Head of caudate nucleus (tissue), 42 donors: ENCODE data around the gene ABCB1.

Experiments
- DNase-seq, 42 donors: peaks; one replicate each; pipeline versions ENCODE4 v3.0.0 to v3.0.0-alpha.2; 2020 to 2021; ENCODE audit warnings: mixed read lengths in 7 of 42
- intact Hi-C: fragments of 100-400 bp; cut with DNase I; formaldehyde crosslinking; loops from one replicate; pipeline ENCODE4 v1.15.0; 2022

The ABCB1 gene

GRCh38 chr7:87600130-87601124 is at the start of gene ABCB1:
Gene ABCB1, minus strand, starts transcription at chr7:87600884. Its CDS starts 700 bp downstream, at chr7:87600184.
- intact Hi-C loops: no loop called here
- peak; percentile 4 to 82 (median 56) for DNase-seq

GRCh38 chr7:87648316-87648715 is 47.6 kb upstream of the ABCB1 start:
- no peak for DNase-seq
- intact Hi-C loops: no loop called here

GRCh38 chr7:87645446-87645845 is 44.8 kb upstream of the ABCB1 start:
- intact Hi-C loops: no loop called here
- no peak for DNase-seq

GRCh38 chr7:87635921-87636320 is 35.2 kb upstream of the ABCB1 start:
- intact Hi-C loops: no loop called here
- DNase-seq: no peak

GRCh38 chr7:87628780-87629569 is 28.3 kb upstream of the ABCB1 start:
- peak in 40 of 42 donors; percentile 2 to 61 (median 40) for DNase-seq
- intact Hi-C loops: no loop called here

- DNase-seq: peak in 38 of 42 donors; percentile 8 to 64 (median 38)
- intact Hi-C loops: no loop called here
Measured at GRCh38 chr7:87627634-87627994, 26.9 kb upstream of the ABCB1 start.

GRCh38 chr7:87625101-87625500 is 24.4 kb upstream of the ABCB1 start:
- intact Hi-C loops: no loop called here
- DNase-seq: no peak

GRCh38 chr7:87624628-87625027 is 23.9 kb upstream of the ABCB1 start:
- intact Hi-C loops: no loop called here
- DNase-seq: no peak

- intact Hi-C loops: no loop called here
- no peak for DNase-seq
Measured at GRCh38 chr7:87615197-87615596, 14.5 kb upstream of the ABCB1 start.

- intact Hi-C loops: no loop called here
- DNase-seq: no peak
Measured at GRCh38 chr7:87609916-87610315, 9.2 kb upstream of the ABCB1 start.

GRCh38 chr7:87608431-87608830 is 7.7 kb upstream of the ABCB1 start:
- no peak for DNase-seq
- intact Hi-C loops: no loop called here

GRCh38 chr7:87604264-87604663 is 3.6 kb upstream of the ABCB1 start:
- no peak for DNase-seq
- intact Hi-C loops: no loop called here

GRCh38 chr7:87599336-87599735 is 1.3 kb downstream of the ABCB1 start:
- DNase-seq: no peak
- intact Hi-C loops: no loop called here

GRCh38 chr7:87598234-87599009 is 2.3 kb downstream of the ABCB1 start:
- no peak for DNase-seq
- intact Hi-C loops: no loop called here

GRCh38 chr7:87596696-87597095 is 4.0 kb downstream of the ABCB1 start:
- DNase-seq: no peak

GRCh38 chr7:87596136-87596535 is 4.5 kb downstream of the ABCB1 start:
- intact Hi-C loops: no loop called here

More at GRCh38 chr7:87596696-87597095, 4.0 kb downstream of the ABCB1 start:
- intact Hi-C loops: no loop called here

GRCh38 chr7:87592300-87592699 is 8.4 kb downstream of the ABCB1 start:
- intact Hi-C loops: no loop called here
- no peak for DNase-seq

More at GRCh38 chr7:87596136-87596535, 4.5 kb downstream of the ABCB1 start:
- no peak for DNase-seq

- intact Hi-C loops: no loop called here
Measured at GRCh38 chr7:87591211-87591610, 9.5 kb downstream of the ABCB1 start.

GRCh38 chr7:87590578-87590977 is 10.1 kb downstream of the ABCB1 start:
- intact Hi-C loops: no loop called here
- DNase-seq: no peak

More at GRCh38 chr7:87591211-87591610, 9.5 kb downstream of the ABCB1 start:
- DNase-seq: no peak
